ENCODE measurements around the gene TOX2.

Gene TOX2

GRCh38 chr20:44005661-44006060, 91.0 kb downstream of the TOX2 start:
- no peak for DNase-seq

- DNase-seq: no peak
Observed at GRCh38 chr20:44006126-44006525, 91.5 kb downstream of the TOX2 start.

DNA sequence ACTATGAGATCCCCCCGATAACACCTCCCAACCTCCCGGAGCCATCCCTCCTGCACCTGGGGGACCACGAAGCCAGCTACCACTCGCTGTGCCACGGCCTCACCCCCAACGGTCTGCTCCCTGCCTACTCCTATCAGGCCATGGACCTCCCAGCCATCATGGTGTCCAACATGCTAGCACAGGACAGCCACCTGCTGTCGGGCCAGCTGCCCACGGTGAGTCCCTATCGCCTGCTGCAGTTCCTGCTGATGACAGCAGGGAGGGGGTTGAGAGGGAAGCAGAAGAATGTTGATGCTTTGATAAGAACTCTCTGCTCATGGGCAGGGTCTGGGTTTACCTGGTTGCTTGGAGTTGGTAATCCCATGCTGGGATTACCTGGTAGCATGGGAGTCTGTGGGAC, 91.9 kb downstream of the TOX2 start:
- DNase-seq: no peak

DNA sequence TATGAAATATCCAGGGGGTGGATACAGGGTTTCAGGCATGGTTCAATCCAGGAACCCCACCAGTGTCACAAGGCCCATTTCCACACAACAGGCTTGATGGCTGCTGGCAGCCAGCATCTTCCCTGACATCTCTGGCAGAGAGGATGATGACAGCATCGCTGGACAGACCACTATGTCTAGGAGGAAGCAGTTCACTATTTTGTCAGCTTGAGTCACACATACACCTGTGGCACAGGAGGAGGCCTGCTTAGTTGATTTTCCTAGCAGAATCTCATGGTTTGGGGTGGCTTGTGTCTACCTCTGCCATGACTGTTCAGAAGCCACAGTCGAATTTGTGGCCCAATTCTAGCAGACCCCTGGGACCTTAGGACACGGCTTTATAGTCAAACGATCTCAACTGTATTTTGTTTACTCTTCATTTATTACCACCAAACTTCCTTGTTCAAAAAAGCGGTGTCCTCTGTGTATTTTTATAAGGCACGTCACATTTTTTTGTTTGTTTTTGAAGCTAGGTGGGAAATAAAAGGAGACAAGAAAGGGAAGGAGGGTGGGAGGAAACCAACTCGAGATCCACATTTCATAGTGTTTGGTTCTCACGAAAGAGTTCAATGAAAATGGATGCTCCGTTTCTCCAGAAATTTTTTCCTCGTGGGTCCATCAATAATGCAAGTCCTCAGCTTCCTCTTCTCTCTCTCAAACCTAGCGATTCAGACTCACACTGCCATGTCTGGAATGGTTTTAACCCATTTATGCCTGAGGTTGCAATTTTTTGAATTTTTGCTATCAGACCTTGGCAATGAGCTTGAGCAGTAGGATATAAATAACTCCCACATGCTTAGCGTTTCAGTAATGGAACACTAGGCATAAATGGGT, 94.4 kb downstream of the TOX2 start:
- DNase-seq: peak; percentile 54

DNA sequence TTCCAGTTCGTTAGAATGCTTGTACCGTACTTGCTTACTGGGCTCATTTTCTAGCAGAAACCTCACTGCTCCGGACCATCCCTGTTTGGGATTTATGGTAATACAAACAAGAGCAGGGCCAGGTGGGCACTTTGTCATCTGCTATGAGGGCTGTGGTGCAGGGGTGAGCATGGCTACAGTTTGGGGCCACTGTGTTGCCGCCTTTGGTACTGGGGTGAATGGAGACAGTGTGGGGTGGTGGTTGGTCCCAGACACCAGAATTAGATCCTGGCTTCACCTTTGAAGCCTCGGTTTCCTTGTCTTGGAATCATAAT, 95.0 kb downstream of the TOX2 start:
- DNase-seq: peak; percentile 76

- no peak for DNase-seq
Observed at GRCh38 chr20:44010162-44010704, 95.6 kb downstream of the TOX2 start.

GRCh38 chr20:44011251-44011940, 96.7 kb downstream of the TOX2 start:
- DNase-seq: no peak

- no peak for DNase-seq
Observed at GRCh38 chr20:44012466-44013226, 98.0 kb downstream of the TOX2 start.

GRCh38 chr20:44014807-44015732, 100.4 kb downstream of the TOX2 start:
- no peak for DNase-seq

DNA sequence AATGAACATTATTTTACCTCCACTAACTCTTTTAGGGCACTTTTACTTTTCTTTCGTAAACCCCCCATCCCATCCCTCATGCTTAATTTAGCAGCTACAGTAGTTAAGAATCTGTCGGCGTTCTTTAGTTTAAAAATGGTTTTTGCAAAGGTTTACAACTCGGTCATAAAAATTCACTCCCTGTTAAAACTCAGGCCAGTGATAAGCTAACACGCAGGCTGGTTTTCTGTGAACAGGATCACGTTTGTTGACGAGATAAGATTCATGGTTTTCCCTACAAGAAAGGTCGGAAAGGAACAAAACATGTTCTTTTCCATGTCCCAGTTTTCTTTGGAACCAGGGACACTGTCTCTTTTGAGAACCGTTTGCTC, 101.1 kb downstream of the TOX2 start:
- no peak for DNase-seq

DNA sequence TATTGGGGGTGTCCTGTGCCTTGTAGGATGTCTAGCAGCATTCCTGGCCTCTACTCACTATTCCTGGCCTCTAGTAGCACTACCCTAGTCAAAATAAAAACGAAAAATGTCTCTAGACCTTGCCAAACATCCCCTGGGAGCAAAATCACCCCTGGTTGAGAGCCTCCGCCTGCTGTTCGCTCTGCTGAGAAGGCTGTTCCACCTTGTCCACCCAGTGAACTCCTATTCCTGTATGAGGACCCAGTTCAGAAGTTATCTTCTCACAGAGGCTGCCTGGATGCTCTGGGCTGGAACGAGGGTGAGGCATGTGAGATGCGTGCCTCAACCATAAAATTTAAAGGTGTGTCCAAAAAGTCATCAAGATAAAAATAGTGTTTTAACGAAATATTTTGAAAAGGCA, 101.9 kb downstream of the TOX2 start:
- no peak for DNase-seq

- no peak for DNase-seq
Observed at GRCh38 chr20:44017211-44017610, 102.6 kb downstream of the TOX2 start.

DNA sequence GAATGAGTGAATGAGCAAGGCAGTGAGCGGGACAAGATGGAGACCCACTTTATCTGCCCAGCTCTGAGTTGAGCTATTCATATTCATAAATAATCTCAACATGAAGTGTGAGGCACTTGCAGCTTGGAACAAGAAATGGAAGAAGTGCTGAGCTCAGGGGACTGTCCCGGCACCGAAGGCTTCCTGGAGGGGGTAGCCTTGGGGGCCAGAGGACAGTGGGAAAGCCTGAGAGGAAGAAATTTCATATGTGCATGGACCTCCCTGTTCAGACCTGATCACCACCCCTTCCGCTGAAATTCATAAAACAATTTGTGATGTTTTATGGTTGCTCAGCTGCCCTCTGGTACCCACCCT, 103.2 kb downstream of the TOX2 start:
- DNase-seq: no peak

GRCh38 chr20:44018259-44018941, 103.7 kb downstream of the TOX2 start:
- DNase-seq: no peak

DNA sequence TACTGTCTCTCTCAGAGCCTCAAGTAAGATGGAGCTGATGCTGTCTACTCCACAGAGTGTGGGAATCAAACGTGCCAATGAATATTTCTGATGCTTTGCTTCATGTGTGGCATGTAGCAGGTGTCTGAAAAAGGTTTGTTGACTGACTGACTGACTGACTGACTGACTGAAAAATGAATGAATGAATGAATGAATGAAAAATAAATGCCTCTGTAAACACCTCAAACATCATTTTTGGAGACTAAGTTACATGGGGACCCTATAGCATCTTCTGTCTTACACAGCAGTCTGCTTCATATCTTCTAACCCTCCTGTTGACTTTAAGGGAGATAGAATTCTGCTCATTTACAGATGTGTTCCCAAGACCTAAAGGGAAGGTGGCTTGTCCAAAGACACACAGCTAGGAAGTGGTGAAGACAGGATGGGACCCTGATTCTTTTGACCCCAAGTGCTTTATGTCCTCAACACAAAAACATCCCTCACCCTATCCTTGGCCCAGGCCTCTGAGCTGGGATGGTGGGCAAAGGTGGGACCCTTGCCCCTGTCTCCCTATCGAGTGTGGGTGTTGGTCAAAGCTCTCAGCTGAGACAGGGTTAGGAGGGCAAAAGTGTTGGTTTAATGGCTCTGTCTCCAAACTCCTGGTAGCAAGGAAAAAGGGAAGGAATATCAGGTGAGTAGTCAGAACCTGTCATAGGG, 104.4 kb downstream of the TOX2 start:
- DNase-seq: no peak

DNA sequence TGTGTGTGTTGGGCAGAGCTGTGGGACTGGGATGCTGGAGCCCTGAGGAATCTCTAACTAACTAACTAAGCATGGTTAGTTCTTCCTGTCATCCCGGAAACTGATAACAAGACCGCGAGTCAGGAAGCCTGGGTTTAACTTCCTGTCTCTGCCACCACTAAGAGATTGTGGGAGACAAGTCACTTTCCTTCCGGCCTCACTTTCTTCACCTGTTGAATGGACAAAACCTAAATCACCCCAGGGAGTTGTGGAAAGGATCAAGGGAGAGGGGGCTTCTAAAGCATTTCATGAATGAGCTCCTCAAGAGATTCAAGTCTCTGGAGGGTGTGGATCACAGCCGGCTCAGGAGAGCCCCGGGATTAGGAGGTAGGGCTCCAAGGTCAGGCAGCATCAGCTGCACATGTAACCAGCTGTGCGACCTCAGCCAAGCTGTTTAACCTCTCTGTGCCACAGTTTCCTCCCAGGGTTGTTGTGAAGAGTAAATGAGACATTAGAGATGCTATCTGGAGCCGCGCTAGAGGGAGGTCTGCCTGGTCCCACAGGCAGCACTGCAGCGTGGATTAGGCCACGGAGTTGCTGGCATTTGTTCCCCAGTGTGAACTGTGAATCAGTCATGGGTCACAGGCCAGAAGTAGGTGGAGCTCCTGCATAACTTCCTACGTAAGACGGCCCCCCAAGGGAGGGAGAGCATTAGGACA, 105.1 kb downstream of the TOX2 start:
- DNase-seq: no peak

DNA sequence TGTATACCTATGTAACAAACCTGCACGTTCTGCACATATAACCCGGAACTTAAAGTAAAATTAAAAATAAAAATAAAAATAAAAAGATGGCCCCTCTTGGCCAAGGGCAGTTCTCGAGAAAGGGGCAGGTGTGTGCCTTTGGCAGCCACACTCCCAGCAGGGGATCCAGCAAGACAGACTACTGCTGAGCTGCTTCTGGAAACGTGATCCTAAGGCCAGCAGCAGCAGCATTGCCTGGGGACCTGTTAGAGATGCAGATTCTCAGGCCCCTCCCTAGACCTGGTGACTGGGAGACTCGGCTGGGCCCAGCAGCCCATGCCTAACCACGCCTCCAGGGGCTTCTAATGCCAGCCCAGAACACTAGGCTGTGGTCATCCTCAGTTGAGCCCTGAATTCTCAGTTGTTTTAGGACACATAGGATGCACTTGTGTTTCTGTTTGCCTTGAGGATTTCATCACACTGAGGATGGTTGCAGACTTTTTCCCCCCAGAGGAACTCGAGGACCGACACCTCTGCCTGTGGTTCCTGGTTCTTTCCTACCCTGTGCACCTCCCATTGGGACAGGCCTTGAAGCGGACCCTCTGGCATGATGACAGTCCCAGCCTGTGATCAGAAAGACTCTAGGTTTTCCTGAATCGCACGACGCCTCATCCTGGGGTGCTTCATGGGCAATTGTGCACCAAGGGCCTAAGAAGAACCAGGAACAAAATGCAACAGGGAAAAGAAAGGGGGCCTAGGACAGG, 105.9 kb downstream of the TOX2 start:
- DNase-seq: no peak

- no peak for DNase-seq
Observed at GRCh38 chr20:44021186-44021585, 106.5 kb downstream of the TOX2 start.

DNA sequence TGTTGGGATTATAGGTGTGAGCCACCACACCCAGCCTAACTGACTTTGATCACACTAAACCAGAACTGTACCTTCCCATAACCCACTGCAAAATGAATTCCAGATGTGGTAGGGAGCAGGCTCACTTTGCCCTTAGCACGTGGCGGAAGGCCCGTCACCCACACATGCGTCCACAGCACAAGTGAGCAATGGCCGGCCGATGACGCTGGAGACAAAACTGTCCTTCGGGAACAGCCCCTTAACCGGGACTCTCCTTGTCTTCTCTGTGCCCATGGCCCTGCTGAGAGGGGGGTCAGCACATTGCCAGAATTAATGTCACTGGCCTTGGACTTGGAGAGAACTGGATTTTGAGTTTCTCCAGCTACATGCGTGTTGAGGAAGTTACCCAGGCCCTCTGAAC, 107.2 kb downstream of the TOX2 start:
- DNase-seq: no peak

DNA sequence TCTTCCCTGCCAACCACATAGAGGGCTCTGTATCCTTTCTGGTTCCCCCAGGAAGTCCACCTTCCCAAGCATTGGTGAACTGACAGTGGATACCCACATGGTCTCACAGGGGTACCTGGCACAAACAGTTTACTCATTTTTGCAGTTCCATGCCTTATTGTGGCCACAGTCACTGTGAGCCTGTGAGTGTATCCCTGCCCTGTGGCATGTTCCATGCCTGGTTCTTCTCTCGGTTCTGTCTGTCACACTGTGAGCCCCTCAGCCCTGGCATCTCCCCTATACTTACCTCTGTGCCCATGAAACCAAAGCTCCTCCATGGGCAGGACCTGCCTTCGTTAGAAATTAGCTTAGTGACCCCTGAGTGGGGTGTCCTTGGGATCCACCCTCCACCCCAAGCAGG, 107.8 kb downstream of the TOX2 start:
- no peak for DNase-seq
